AML-193 (cell line): Measurements from ENCODE around the gene COASY.
"Not testable (repeated sequence)": the region's sequence is repeated elsewhere in the genome, so short reads cannot be mapped to it uniquely, and the experiment has no call there.

Experiments
- DNase-seq, 2 experiments: peaks; one replicate each; lab custom pipeline; 2025; lab: John Stamatoyannopoulos, UW

Gene COASY

DNA sequence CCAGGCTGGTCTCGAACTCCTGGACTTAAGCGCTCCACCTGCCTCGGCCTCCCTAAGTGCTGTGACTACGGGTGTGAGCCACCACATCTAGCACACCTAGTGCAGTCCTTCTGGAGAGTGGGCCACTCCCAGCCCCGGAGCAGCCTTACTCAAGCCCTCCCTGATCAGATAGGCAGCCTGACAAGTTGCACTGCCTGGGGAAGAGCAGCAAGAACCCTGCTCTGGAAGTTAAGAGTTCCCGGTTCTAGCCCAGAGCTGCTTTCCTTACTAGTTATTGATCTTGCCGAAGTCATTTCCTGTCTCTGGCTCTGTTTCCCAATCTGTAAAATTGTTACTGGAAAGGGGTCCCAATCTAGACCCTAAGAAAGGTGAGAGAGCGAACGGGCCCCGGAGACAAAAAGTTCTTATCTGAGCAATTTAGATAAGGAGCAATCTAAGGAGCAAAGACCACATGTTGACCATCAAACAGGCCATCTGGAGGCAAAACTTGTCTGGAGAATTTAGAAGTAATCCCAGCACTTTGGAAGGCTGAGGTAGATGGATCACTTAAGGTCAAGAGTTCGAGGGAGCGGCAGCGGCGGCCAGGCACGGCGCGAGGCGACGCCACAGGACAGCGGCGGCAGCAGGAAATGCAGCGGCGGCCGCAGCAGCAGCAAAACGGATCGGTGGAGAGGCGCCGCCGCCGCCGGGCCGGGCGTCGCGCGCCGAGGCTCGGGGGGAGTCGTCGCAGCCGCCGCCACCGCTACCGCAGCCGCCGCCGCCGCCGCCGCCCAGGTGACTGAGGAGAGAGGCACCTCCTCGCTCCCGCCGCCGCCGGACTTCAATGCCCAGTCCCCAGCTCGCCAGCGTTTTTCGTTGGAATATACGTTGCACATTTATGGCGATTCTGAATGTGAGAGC lies 30.2 kb upstream of the COASY start:
- DNase-seq: peak; percentile 64

DNA sequence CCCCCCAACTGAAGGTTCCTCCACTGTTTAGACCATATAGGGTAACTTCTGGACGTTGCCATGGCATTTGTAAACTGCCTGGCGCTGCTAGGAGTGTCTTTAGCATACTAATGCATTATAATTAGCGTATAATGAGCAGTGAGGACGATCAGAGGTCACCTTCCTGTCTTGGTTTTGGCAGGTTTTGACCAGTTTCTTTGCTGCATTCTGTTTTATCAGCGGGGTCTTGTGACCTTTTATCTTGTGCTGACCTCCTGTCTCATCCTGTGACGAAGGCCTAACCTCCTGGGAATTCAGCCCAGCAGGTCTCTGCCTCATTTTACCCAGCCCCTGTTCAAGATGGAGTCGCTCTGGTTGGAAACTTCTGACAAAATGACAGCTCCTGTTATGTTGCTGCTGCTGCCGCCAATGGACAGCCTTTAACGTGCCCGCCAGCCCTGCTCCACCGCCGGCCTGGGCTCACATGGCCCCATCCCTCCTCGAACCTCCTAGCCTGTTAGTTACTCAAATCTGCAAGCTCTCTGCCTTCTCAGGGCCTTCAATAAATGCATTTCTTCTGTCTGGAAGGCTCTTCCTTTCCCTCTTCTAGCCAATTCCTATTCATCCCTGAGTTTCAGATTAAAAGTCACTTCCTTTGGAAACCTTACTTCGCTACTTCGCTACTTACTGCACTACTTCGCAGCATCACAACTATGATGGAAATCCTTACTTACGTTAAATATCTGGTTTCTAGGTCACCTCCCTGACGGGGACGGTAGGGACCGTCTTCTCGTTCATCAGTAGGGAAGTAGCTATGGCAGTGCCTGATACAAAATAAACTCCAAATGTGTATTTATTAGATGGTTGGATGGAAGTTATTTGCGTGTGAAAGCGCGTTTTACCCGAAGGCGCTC lies 26.5 kb upstream of the COASY start:
- no peak for DNase-seq

DNA sequence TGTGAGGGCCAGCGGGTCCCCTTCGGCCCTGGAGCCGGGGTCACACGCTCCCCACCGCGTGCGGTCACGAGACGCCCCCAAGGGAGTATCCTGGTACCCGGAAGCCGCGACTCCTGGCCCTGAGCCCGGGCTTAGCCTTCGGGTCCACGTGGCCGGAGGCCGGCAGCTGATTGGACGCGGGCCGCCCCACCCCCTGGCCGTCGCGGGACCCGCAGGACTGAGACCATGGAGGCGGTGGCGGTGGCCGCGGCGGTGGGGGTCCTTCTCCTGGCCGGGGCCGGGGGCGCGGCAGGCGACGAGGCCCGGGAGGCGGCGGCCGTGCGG lies 25.9 kb upstream of the COASY start, which contains the start of gene NAGLU:
TSS of gene NAGLU (plus strand) at position 194 of the 324 bp plus-strand sequence. CDS start at position 226, 32 bp downstream.
- DNase-seq: peak; percentile 88 to 89

DNA sequence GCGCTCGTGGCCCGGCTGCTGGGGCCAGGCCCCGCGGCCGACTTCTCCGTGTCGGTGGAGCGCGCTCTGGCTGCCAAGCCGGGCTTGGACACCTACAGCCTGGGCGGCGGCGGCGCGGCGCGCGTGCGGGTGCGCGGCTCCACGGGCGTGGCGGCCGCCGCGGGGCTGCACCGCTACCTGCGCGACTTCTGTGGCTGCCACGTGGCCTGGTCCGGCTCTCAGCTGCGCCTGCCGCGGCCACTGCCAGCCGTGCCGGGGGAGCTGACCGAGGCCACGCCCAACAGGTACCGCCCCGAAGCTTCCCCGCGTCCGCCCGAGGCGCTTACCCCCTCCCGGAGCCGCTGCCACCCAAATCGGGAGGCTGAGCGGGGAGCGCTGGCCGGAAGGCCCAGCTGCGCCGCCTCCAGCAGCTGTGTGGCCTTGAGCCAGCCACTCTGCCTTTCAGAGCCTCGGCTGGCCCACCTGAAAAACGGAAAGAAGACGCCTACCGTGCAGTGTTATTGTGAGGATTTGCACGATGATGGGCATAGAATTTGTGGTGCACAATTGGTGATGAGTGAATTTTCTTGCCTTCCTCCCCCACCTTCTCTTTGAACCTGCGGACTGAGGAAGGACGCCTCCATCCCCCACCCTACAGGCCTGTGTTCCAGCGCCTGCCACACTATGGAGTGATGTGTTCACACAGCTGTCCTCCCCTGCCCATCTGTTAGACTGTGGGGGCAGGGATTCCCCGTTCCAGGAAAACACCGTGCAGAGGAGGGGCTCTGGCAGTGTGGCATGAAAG lies 25.4 kb upstream of the COASY start:
- peak; percentile 86 to 87 for DNase-seq

DNA sequence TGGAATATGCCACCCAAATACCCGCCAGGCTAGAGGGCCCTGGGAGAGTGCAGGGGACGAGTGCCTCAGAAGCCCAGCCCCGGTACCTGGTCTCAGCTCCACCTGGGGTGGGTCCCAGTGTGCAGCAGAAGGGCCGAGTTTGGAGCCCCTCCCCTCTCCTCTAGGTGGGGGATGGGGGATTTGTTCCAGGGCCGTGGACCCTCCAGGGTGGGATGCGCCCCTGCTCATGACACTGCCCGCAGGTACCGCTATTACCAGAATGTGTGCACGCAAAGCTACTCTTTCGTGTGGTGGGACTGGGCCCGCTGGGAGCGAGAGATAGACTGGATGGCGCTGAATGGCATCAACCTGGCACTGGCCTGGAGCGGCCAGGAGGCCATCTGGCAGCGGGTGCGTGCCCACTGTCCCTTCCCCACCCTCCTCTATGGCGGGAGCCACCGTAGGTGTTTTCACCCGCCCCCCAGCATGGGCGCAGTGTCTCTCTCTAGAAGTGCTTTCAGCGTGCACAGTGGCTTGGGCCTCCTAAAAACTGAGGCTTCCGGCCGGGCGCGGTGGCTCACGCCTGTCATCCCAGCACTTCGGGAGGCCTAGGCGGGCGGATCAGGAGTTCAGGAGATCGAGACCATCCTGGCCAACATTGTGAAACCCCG lies 24.7 kb upstream of the COASY start:
- no peak for DNase-seq

DNA sequence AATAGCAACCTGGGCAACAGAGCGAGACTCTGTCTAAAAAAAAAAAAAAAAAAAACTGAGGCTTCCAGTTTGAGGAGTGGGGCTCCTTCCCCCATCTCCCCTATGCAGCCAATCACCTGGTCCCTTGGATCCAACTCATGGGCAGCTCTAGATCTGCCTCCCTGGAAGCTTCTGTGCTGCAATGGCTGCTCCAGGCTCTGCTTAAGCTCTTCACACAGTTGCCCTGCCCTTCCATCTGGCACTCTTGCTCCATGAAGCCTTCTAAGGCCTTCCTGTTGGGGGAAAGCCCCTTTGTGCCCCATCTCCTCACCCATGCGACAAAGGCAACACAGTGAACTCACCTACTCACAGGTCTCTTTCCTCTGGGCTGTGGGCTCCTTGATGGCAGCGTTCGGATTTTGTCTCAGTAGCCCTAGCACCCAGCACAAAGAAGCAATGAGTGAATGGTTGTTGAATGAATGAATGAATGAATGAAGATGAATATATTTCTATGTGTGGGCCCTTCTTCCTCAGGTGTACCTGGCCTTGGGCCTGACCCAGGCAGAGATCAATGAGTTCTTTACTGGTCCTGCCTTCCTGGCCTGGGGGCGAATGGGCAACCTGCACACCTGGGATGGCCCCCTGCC lies 24.0 kb upstream of the COASY start:
- DNase-seq: no peak

DNA sequence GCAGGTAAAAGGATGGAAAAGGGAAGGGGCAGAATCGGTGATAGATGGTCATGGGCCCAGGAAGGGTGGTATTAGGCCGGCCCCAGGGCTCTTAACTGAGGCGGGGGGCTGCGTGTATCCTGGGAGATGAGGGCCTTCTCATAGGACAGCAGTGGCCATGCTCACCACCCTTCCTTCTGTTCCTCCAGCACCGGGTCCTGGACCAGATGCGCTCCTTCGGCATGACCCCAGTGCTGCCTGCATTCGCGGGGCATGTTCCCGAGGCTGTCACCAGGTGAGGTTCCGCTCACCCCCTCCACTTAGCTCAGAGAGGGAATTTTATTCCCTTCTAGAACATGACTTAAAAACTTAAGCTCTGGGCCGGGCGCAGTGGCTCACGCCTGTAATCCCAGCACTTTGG lies 23.5 kb upstream of the COASY start:
- no peak for DNase-seq

DNA sequence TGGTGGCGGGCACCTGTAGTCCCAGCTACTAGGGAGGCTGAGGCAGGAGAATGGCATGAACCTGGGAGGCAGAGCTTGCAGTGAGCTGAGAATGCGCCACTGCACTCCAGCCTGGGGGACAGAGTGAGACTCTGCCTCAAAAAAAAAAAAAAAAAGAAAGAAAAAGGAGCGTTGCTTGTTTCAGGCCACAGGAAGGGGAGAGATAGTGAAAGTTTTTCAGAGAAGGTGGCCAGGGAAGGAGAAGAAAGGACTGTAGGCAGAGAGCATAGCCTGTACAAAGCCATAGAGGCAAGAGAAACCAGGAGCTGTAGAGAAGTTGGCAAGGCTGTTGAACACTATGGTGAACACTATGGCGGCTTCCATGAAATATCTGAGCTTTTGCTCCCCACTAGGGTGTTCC lies 21.4 kb upstream of the COASY start:
- not testable (repeated sequence) for DNase-seq

DNA sequence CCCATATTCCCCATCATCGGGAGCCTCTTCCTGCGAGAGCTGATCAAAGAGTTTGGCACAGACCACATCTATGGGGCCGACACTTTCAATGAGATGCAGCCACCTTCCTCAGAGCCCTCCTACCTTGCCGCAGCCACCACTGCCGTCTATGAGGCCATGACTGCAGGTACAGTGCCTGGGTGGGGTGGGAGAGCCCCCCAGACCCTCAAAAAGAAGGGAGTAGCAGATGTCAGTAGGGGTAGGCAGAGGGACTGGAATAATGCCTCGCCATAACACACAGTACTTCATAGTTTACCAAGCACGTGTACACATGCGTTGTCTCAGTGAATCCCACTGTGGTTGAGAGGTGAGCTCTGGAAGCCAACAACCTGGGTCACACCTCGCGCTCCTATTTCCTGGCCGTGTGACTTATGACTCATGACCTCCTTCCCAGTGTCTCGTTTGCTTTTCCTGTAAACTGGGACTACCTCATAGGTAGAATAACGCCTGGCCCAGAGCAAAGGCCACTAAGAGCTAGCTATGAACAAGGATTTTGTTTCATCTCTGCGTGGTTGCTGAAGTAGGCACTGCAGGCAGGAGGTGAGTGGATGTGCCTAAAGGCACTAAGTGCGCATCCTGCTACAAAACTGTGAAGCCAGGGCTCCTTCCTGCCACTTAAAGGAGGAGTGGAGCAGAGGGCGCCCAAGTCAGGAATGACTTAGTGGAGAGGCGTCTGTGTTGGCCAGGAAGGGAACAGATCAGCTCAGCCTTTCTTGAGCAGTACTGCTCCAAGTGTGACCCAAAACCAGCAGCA lies 20.7 kb upstream of the COASY start:
- DNase-seq: no peak

DNA sequence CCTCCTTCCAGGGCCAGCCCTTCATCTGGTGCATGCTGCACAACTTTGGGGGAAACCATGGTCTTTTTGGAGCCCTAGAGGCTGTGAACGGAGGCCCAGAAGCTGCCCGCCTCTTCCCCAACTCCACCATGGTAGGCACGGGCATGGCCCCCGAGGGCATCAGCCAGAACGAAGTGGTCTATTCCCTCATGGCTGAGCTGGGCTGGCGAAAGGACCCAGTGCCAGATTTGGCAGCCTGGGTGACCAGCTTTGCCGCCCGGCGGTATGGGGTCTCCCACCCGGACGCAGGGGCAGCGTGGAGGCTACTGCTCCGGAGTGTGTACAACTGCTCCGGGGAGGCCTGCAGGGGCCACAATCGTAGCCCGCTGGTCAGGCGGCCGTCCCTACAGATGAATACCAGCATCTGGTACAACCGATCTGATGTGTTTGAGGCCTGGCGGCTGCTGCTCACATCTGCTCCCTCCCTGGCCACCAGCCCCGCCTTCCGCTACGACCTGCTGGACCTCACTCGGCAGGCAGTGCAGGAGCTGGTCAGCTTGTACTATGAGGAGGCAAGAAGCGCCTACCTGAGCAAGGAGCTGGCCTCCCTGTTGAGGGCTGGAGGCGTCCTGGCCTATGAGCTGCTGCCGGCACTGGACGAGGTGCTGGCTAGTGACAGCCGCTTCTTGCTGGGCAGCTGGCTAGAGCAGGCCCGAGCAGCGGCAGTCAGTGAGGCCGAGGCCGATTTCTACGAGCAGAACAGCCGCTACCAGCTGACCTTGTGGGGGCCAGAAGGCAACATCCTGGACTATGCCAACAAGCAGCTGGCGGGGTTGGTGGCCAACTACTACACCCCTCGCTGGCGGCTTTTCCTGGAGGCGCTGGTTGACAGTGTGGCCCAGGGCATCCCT lies 18.5 kb upstream of the COASY start:
- DNase-seq: no peak

DNA sequence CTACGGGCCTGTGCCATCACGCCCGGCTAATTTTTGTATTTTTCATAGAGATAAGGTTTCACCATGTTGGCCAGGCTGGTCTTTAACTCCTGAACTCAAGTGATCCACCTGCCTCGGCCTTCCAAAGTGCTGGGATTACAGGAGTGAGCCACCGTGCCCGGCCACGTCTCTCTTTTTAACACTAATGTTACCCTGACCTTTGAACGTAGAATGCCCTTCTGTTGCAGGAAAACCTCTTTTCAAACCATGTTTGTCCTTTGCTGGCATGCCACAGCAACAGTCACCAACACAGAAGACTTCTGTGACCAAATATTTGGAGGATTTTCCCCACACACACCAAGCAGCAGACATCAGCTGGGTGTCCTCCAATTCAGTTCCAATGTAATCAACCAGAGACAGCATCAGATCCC lies 17.1 kb upstream of the COASY start:
- no peak for DNase-seq

DNA sequence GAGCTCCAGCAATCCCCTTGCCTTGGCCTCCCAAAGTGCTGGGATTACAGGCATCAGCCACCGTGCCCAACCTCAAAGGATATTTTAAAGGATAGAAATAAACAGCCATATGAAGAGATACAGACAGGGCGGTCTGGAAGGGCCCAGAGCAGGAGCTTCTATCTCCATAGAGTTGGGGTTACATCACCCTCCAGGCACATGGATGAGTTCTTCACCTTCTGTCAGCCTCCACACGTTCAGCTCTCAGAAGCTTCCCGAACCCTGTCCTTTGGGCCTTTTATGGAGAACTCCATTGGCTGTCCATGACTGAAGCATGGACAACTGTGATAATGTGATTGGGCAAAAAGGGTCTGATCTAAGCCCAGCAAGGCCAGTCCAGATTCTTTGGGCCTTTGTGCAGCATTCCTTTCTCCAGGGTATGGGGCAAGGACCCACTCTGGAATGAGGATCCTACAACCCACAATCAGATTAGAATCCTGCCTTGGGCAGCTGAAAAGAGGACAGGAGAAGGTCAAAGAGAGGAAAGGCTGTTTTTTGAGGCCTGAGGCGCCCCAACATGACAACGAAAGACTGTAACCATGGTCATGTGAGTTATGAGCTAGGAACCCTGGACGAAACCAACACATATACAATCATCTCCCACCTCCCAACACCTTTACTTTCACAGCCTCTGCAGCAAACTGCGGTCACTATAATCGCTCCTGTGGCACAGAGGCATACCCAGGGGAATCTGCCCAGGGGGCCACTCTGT lies 16.0 kb upstream of the COASY start:
- DNase-seq: not testable (repeated sequence)

DNA sequence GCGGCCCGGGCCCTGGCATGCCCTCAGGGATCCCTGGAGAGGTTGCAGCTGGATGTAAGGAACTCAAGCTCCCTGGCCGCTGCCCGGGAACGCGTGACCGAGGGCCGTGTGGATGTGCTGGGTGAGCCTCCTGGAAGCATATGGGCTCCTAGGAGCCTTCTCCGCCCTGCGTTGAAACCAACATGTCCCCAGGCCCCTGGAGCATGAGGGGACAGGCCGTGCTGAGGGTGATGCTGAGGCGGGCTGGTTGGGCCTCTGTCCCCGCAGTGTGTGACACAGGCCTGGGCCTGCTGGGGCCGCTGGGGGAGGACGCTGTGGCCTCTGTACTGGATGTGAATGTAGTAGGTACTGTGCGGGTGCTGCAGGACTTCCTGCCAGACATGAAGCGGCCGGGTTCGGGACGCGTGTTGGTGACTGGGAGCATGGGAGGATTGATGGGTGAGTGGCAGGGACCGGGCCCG lies 14.9 kb upstream of the COASY start:
- no peak for DNase-seq

DNA sequence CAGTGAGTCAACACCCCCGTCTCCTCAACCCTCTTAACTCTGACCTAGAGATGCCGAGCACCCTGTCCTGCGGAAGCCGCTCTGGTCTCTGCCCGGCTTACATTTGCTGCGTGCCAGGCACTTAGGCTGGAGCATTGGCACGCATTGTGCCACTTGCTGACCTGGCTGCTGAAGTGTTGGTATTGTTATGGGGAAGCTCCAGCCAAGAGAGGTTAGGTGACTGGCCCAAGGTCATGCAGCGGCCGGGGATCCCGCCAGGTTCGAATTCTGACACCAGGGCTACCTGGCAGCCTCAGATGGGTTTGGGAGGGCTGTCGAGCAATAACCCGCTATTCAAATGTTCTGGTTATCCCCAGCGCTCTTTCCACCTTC lies 14.3 kb upstream of the COASY start:
- no peak for DNase-seq

DNA sequence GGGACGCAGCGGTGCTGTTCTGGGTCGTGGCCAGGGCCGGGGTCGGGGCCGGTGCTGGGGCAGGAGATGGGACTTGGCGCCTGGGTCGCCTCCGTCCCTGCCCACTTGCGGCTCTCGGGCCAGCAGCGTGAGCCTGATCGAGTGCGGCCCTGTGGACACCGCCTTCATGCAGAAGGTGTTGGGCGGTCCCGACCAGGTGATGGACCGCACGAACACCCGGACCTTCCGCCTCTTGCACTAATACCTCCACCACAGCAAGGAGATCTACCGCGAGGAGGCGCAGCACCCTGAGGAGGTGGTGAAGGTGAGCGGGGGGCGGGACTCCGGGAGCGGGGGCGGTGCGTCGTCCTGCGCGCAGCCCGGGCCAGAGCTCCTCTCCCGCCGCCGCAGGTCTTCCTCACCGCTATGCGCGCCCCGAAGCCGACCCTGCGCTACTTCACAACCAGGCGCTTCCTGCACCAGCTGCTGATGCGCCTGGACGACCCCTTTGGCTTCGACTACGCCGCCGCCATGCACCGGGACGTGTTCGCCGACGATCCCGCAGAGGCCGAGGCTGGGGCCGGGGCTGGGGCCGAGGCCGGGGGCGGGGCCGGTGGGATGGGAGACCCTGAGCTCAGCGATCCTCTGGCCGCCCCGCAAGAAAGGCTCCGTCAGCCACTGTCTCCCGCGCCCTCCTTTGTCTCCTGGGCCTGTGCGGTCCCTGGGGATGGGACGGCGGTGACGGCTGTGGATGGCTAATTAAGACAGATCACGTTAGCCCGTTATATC lies 13.7 kb upstream of the COASY start:
- DNase-seq: no peak

DNA sequence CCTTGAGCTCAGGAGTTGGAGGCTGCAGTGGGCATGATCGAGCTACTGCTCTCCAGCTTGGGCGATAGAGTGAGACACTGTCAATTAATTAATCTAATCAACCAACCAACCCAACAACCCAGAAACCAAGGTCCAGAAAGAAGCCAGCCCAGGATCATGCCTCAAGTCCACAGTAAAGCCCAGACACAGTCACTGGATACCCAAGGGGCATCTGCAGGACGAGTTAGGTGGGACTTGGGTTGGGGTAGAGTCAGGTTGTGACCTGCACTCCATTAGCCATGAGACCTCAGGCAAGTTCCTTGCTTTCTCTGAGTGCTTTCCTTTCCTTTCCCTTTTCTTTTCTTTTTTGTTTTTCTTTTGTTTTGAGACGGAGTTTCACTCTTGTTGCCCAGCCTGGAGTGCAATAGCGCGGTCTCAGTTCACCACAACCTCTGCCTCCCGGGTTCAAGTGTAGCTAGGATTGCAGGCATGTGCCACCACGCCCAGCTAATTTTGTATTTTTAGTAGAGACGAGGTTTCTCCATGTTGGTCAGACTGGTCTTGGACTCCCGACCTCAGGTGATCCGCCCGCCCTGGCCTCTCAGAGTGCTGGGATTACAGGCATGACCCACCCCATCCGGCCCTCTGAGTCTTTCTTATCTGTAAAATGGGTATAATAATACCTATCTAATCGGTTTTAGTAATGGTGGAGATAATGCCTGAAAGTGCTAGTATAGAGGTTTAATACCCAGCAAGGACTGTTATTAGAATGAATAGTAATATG lies 12.8 kb upstream of the COASY start:
- DNase-seq: no peak

DNA sequence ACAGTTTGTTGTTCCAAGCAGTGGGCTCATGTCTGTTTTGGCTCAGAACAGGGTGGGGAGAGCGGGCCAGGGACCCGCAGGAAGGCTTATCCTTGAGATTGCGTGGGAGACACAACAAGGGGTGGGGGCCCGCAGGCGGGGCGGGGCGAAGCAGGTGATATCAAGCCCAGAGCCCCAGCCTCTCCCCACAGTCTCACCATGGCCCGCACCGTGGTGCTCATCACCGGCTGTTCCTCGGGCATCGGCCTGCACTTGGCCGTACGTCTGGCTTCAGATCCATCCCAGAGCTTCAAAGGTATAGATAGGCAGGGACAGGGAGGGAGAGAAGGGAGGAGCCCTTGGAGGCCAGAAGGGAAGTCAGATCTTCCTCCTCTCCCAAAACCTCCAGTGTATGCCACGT lies 9.2 kb upstream of the COASY start, which contains the start of gene HSD17B1:
TSS of gene HSD17B1 (plus strand) at position 188 of the 400 bp plus-strand sequence. CDS start at position 199, 11 bp downstream.
- DNase-seq: not testable (repeated sequence)
